ENCODE results near the gene LRRC8A. TPM values are rescaled to one million over a fixed set of nuclear protein-coding genes. Genes with fewer than 3 reads are reported as not detected.
"Not testable (repeated sequence)": the region's sequence is repeated elsewhere in the genome, so short reads cannot be mapped to it uniquely, and the experiment has no call there.

Gene LRRC8A
- total and polyA plus RNA-seq, 9 donors: 10.6 to 29.1 (median 21.3) TPM

DNA sequence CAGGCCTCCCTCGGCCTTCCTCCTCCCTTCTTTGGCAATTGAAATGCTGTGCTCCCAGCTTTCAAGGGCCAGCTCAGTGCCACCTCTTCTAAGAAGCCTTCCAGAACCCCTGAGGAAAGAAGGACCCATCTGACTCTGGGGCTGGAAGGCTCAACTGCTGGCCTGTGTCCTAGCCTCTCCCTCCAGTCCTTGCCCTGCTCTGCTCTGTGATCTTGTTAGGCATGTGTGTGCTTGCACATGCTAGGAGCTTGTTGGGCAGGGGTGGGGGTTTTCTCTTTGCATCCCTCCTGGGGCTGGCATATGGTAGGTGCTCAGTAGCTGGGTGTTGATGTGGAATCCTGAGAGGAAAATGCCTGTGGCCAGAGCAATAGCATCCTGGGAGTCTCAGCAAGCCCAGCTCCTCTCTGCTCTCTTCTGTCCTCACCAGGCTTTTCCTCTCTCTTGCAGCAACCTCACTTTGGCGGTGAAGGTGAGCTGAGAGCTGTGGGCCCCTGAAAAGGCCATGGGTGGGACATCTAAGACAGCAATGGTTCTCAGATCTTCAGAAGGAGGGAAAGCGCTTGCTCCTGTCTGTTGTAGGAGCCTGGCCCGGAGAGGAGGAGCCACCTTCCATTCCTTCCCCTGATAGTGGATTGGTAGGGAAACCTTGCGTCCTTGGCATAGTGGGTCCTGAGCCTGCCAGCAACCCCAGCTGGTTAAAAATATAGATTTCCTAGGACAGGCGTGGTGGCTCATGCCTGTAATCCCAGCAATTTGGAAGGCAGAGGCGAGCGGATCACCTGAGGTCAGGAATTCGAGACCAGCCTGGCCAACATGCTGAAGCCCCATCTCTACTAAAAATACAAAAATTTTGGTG lies 55.6 kb downstream of the LRRC8A start:
- H3K9me3 ChIP-seq (replicated peaks; ENCODE audit: control insufficient read depth, low read depth, low read length): no peaks in the 10 kb centered on the region
- DNase-seq: no peak

GRCh38 chr9:128940271-128940921 lies 58.5 kb downstream of the LRRC8A start:
- DNase-seq: no peak
- no peaks in the 10 kb centered on the region for H3K9me3 ChIP-seq (replicated peaks; ENCODE audit: control insufficient read depth, low read depth, low read length)
- no peak overlapping the region for H3K4me3 ChIP-seq (ENCODE audit: low read length)
- H3K4me1 ChIP-seq (ENCODE audit: control insufficient read depth, insufficient read depth, low read length): no peaks in the 10 kb centered on the region
- H3K27me3 ChIP-seq (ENCODE audit: control insufficient read depth, insufficient read depth, low read length): no peaks in the 10 kb centered on the region
- H3K27ac ChIP-seq (ENCODE audit: low read length): no peak overlapping the region
- peaks cover 47% of the 10 kb centered on the region for H3K36me3 ChIP-seq (ENCODE audit: control insufficient read depth, insufficient read depth, low read length)
- WGBS (ENCODE audit: insufficient coverage): 68% methylated on average over 8 of the region's 15 CpGs

More for the DNA sequence above, 55.6 kb downstream of the LRRC8A start:
- Histone ChIP-seq H3K27ac (ENCODE audit: low read length) (no peak overlapping the region), H3K27me3 (ENCODE audit: control insufficient read depth, insufficient read depth, low read length) (no peaks in the 10 kb centered on the region), H3K4me3 (ENCODE audit: low read length) (no peak overlapping the region), H3K4me1 (ENCODE audit: control insufficient read depth, insufficient read depth, low read length) (no peaks in the 10 kb centered on the region), H3K36me3 (ENCODE audit: control insufficient read depth, insufficient read depth, low read length) (peaks cover 51% of the 10 kb centered on the region)
- WGBS (ENCODE audit: insufficient coverage): 85% methylated on average over 4 of the region's 9 CpGs

DNA sequence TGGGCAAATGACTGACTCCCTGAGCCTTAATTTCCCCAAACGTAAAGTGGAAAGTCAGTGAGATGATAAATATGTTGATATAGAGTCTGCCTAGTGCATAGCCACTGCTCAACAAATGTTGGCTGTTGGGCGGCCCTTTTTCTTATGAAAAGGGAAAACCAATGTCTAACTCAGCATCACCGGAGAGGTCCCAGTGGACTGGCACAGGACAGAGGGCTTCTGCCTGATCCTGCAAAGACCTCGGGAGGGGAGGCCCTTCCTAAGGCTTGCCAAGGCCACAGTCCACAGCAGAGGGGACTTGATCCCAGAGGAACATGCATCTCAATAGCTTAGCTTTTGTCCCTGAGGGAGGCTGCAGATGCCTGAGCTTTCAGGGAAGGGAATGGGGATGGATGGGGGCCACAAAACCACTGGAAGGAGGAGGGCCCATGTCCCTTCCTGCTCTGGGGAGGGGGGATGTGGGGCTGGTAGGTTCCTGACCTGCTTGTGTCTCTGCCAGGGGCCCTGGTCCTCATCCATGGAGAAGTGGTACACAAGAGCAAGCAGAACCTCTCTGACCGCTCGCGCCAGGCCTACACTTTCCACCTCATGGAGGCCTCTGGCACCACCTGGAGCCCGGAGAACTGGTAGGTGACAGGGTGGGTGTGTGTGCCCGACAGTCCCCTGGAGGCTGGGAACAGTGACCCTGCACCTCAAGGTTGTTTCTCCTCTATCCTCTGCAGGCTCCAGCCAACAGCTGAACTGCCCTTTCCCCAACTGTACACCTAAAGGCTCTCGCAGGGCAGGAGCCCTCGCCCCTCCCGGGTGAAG lies 59.2 kb downstream of the LRRC8A start:
- Histone ChIP-seq H3K4me1 (ENCODE audit: control insufficient read depth, insufficient read depth, low read length) (peaks cover 1% of the 10 kb centered on the region), H3K27me3 (ENCODE audit: control insufficient read depth, insufficient read depth, low read length) (no peaks in the 10 kb centered on the region), H3K9me3 (replicated peaks; ENCODE audit: control insufficient read depth, low read depth, low read length) (no peaks in the 10 kb centered on the region), H3K4me3 (ENCODE audit: low read length) (no peak overlapping the region), H3K36me3 (ENCODE audit: control insufficient read depth, insufficient read depth, low read length) (peaks cover 49% of the 10 kb centered on the region), H3K27ac (ENCODE audit: low read length) (no peak overlapping the region)
- DNase-seq: no peak
- WGBS (ENCODE audit: insufficient coverage): 94% methylated on average over 5 of the region's 12 CpGs

- no peaks in the 10 kb centered on the region for H3K9me3 ChIP-seq (replicated peaks; ENCODE audit: control insufficient read depth, low read depth, low read length)
- H3K27ac ChIP-seq (ENCODE audit: low read length): no peak overlapping the region
- no peak for DNase-seq
- no peaks in the 10 kb centered on the region for H3K27me3 ChIP-seq (ENCODE audit: control insufficient read depth, insufficient read depth, low read length)
- H3K4me1 ChIP-seq (ENCODE audit: control insufficient read depth, insufficient read depth, low read length): peaks cover 15% of the 10 kb centered on the region
- 94% methylated on average over 3 of the region's 7 CpGs for WGBS (ENCODE audit: insufficient coverage)
- H3K36me3 ChIP-seq (ENCODE audit: control insufficient read depth, insufficient read depth, low read length): peaks cover 40% of the 10 kb centered on the region
- H3K4me3 ChIP-seq (ENCODE audit: low read length): no peak overlapping the region
Measured at GRCh38 chr9:128943832-128944620, 62.1 kb downstream of the LRRC8A start.

DNA sequence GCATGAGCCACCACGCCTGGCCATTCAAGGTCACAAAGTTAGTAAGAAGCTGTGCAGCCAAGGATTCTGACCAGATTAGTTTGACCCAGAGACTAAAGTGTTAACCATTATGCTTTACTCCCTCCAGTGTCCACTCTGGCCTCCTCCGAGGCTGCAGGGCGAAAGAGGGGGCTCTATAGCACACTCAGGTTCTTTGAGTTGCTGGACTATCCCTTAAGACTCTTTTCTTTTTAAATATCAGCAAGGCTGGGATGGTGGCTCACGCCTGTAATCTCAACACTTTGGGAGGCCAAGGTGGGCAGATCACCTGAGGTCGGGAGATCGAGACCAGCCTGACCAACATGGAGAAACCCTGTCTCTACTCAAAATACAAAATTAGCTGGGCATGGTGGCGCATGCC lies 63.0 kb downstream of the LRRC8A start:
- H3K4me3 ChIP-seq (ENCODE audit: low read length); H3K27ac ChIP-seq (ENCODE audit: low read length); H3K27me3 ChIP-seq (ENCODE audit: control insufficient read depth, insufficient read depth, low read length); DNase-seq; H3K9me3 ChIP-seq (replicated peaks; ENCODE audit: control insufficient read depth, low read depth, low read length): not testable (repeated sequence)
- Histone ChIP-seq H3K4me1 (ENCODE audit: control insufficient read depth, insufficient read depth, low read length) (peaks cover 15% of the 10 kb centered on the region), H3K36me3 (ENCODE audit: control insufficient read depth, insufficient read depth, low read length) (peaks cover 40% of the 10 kb centered on the region)
- WGBS (ENCODE audit: insufficient coverage): 77% methylated on average over 3 of the region's 7 CpGs

GRCh38 chr9:128945798-128946501 lies 64.0 kb downstream of the LRRC8A start:
- H3K27ac ChIP-seq (ENCODE audit: low read length): no peak overlapping the region

DNA sequence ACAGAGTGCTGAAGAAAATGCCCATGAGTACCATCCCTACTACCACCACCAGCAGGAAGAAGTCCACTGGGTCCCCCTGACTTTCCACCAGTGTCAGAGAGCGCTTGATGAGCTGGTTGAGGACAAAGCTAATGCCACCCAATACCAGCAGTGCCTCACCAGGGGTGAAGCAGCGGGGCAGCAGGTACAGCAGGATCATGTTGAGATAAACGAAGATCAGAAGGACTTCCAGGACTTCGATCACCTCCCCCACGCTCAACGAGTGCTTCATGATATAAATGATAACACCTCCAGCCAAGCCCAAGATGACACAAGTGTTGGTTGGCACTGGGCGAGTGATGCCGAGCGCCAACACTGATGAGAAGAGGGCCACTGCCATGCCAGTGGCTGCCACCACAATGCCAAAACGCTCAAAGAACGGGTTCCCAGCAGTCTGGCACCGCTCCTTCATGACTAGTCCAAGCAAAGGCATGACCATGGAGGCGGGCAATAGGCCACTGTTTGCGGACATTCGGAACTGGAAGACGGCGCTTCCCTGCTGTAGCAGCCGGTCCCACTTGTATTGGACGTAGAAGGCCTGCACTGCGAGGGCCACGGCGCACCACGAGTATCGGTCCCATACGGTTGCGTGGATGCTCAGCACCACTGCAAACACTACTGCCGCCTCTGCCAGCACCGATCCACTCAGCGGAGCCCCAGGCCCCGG lies 64.8 kb downstream of the LRRC8A start:
- 28% methylated on average over 28 of the region's 30 CpGs for WGBS (ENCODE audit: insufficient coverage)
- Histone ChIP-seq H3K4me3 (ENCODE audit: low read length) (peak overlapping the region; percentile 99), H3K27me3 (ENCODE audit: control insufficient read depth, insufficient read depth, low read length) (no peaks in the 10 kb centered on the region), H3K4me1 (ENCODE audit: control insufficient read depth, insufficient read depth, low read length) (peaks cover 15% of the 10 kb centered on the region), H3K27ac (ENCODE audit: low read length) (peak overlapping the region; percentile 79), H3K9me3 (replicated peaks; ENCODE audit: control insufficient read depth, low read depth, low read length) (no peaks in the 10 kb centered on the region), H3K36me3 (ENCODE audit: control insufficient read depth, insufficient read depth, low read length) (peaks cover 35% of the 10 kb centered on the region)
- peak; percentile 27 for DNase-seq

More at GRCh38 chr9:128945798-128946501, 64.0 kb downstream of the LRRC8A start:
- H3K4me3 ChIP-seq (ENCODE audit: low read length): no peak overlapping the region
- H3K9me3 ChIP-seq (replicated peaks; ENCODE audit: control insufficient read depth, low read depth, low read length): no peaks in the 10 kb centered on the region
- DNase-seq: no peak
- no peaks in the 10 kb centered on the region for H3K27me3 ChIP-seq (ENCODE audit: control insufficient read depth, insufficient read depth, low read length)
- WGBS (ENCODE audit: insufficient coverage): 95% methylated on average over 15 of the region's 19 CpGs
- H3K36me3 ChIP-seq (ENCODE audit: control insufficient read depth, insufficient read depth, low read length): peaks cover 42% of the 10 kb centered on the region
- peaks cover 15% of the 10 kb centered on the region for H3K4me1 ChIP-seq (ENCODE audit: control insufficient read depth, insufficient read depth, low read length)

GRCh38 chr9:128947277-128947526 lies 65.3 kb downstream of the LRRC8A start:
- Histone ChIP-seq H3K36me3 (ENCODE audit: control insufficient read depth, insufficient read depth, low read length) (peaks cover 35% of the 10 kb centered on the region), H3K9me3 (replicated peaks; ENCODE audit: control insufficient read depth, low read depth, low read length) (no peaks in the 10 kb centered on the region), H3K4me3 (ENCODE audit: low read length) (peak overlapping the region; percentile 99), H3K4me1 (ENCODE audit: control insufficient read depth, insufficient read depth, low read length) (peaks cover 15% of the 10 kb centered on the region), H3K27ac (ENCODE audit: low read length) (peak overlapping the region; percentile 79), H3K27me3 (ENCODE audit: control insufficient read depth, insufficient read depth, low read length) (no peaks in the 10 kb centered on the region)
- 0% methylated on average over 19 of the region's 20 CpGs for WGBS (ENCODE audit: insufficient coverage)
- DNase-seq: no peak

All from muscle of leg (tissue), 11 donors.